ENCODE results near the gene TCEA2. TPM values are rescaled to one million over a fixed set of nuclear protein-coding genes. Genes with fewer than 3 reads are reported as not detected.

TCEA2 gene
- total RNA-seq, result 10 to 100 TPM; 45.0 to 69.5 TPM

DNA sequence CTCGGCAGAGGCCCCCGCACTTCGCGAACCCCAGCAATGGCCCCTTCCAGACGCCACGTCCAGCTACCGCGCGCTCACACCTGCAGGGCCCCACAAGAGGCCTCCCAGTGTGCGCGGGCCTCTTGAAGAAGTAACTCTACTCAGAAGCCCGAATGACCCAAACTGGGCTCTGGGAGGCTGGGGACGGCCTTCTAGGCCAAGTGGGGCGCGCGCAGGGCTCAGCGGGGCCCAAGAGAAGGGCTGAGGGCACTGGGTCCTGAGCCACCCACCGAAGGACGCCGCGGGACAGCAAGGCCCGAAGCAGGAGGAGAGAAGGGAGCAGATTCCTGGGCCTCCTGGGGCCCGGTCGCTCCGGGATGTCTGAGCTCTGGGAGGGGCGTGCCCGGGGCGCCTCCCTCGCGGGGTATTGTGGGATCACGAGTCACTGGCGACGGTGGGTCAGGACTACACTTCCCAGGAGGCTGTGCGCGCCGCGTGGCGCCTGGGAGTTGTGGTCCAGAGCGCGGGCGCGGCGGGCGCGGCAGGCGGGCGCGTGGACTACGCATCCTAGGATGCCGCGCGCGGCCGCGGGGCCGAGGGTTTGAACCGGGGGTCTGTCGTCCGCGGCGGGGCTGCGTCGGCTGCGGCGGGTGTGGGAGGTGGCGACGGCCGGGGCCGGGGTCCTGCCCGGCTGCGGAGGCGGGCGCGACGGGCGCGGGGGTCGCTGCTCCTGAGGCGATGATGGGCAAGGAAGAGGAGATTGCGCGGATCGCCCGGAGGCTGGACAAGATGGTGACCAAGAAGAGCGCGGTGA, at the start of gene TCEA2:
TCEA2 (plus strand) TSS at position 603 of the 793 bp plus-strand sequence; CDS start at position 718, 115 bp downstream.
- Histone ChIP-seq H3K27ac (peak within 1 kb of the TSS; percentile 77 to 83), H3K4me3 (peak within 1 kb of the TSS; percentile 67 to 88), H3K36me3 (no peaks in the 10 kb centered on the region), H3K4me1 (replicated peaks) (peaks cover 16% of the 10 kb centered on the region), H3K9me3 (no peaks in the 10 kb centered on the region), H3K27me3 (replicated peaks; ENCODE audit: insufficient read depth) (no peaks in the 10 kb centered on the region)
- peak; percentile 97 for DNase-seq (ENCODE audit: low spot score)
- 5% methylated on average over 71 of the region's 85 CpGs for WGBS
- TF ChIP-seq CTCF (IDR thresholded peaks at IDR 0.05) (peak in 2 of 4 experiments; percentile 14 to 22), POLR2A (IDR thresholded peaks at IDR 0.05) (peak; percentile 81), POLR2AphosphoS5 (IDR thresholded peaks at IDR 0.05) (peak; percentile 96)
- intact Hi-C loops (cut with DNase I), result loop anchor here (10.0 kb wide), 1 partner anchor 168 kb away; the partner anchor contains the start of gene DNAJC5

- H3K36me3 ChIP-seq, result peaks cover 6 to 41% of the 10 kb centered on the region in 2 donors
These were observed 47.4 kb upstream of the TCEA2 start for GRCh38 chr20:64015635-64016034.

DNA sequence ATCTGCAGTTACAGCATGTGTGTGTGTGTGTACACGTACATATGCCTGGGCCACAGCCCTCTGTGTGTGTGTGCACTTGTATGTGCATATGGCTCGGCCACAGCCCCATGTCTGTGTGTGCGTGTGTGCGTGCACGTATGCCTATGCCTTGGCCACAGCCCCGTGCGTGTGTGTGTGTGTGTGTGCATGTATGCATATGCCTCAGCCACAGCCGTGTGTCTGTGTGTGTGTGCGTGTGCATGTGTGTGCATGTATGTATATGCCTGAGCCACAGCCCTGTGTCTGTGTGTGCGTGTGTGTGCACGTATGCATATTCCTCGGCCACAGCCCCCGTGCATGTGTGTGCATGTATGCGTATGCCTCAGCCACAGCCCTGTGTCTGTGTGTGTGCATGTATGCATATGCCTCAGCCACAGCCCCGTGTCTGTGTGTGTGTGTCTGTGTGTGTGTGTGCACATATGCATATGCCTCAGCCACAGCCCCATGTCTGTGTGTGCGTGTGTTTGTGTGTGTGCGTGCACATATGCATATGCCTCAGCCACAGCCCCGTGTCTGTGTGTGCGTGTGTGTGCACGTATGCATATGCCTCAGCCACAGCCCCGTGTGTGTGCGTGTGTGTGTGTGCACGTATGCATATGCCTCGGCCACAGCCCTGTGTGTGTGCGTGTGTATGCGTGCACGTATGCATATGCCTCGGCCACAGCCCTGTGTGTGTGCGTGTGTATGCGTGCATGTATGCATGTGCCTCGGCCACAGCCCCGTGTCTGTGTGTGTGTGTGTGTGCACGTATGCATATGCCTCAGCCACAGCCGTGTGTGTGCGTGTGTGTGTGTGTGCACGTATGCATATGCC, 41.6 kb upstream of the TCEA2 start:
- Histone ChIP-seq H3K4me1 (replicated peaks) (no peaks in the 10 kb centered on the region), H3K27ac (no peak overlapping the region), H3K4me3 (no peak overlapping the region), H3K9me3 (no peaks in the 10 kb centered on the region), H3K27me3 (replicated peaks; ENCODE audit: insufficient read depth) (no peaks in the 10 kb centered on the region), H3K36me3 (peaks cover 6 to 65% of the 10 kb centered on the region in 2 donors)
- 93% methylated on average over 36 of the region's 36 CpGs for WGBS
- TF ChIP-seq POLR2AphosphoS5 (IDR thresholded peaks at IDR 0.05), result no peak
- TF ChIP-seq CTCF (IDR thresholded peaks at IDR 0.05), result no peak
- TF ChIP-seq POLR2A (IDR thresholded peaks at IDR 0.05), result no peak
- intact Hi-C loops (cut with DNase I), result no loop called here
- no peak for DNase-seq (ENCODE audit: low spot score)

More at GRCh38 chr20:64015635-64016034, 47.4 kb upstream of the TCEA2 start:
- Histone ChIP-seq H3K4me1 (replicated peaks) (no peaks in the 10 kb centered on the region), H3K9me3 (no peaks in the 10 kb centered on the region), H3K27me3 (replicated peaks; ENCODE audit: insufficient read depth) (no peaks in the 10 kb centered on the region), H3K4me3 (no peak overlapping the region), H3K27ac (no peak overlapping the region)
- TF ChIP-seq CTCF (IDR thresholded peaks at IDR 0.05) (no peak), POLR2AphosphoS5 (IDR thresholded peaks at IDR 0.05) (no peak), POLR2A (IDR thresholded peaks at IDR 0.05) (no peak)
- no peak for DNase-seq (ENCODE audit: low spot score)
- 71% methylated on average over 2 of the region's 2 CpGs for WGBS
- intact Hi-C loops (cut with DNase I), result no loop called here

DNA sequence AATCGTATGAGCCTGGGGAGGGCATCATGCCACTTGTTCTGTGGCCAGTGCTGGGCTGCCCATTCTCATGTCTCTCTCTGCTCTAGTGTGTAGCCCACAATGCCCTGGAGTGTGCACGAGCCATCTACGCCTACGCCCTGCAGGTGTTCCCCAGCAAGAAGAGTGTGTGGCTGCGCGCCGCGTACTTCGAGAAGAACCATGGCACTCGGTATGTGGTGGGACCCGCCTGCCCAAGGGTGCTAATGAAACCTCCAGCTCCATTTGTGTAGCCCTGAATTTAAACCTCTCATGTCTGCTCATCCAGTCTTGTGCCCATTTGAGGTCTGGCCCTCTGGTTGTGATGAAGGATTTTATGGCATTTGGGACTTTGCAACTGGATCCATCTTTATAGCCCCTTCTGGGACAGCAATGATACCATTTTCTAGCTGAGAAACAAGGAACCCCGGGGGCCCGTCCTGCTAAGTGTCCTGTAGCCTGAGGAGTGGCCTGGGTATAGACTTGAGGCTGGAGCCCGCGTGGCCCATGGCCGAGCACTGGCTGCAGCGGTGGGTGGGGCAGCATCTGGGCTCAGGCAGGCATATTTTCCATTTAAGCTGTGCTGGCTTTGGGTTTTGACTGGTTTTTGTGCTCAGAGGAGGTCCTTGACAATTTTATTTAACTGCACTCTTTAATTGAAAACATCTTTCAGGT, 40.2 kb upstream of the TCEA2 start:
- Histone ChIP-seq H3K9me3 (no peaks in the 10 kb centered on the region), H3K36me3 (peaks cover 12 to 70% of the 10 kb centered on the region in 2 donors), H3K27ac (no peak overlapping the region), H3K4me1 (replicated peaks) (no peaks in the 10 kb centered on the region), H3K27me3 (replicated peaks; ENCODE audit: insufficient read depth) (no peaks in the 10 kb centered on the region), H3K4me3 (no peak overlapping the region)
- DNase-seq (ENCODE audit: low spot score), result no peak
- intact Hi-C loops (cut with DNase I), result no loop called here
- no peak for TF ChIP-seq POLR2AphosphoS5 (IDR thresholded peaks at IDR 0.05)
- no peak for TF ChIP-seq CTCF (IDR thresholded peaks at IDR 0.05)
- no peak for TF ChIP-seq POLR2A (IDR thresholded peaks at IDR 0.05)
- 92% methylated on average over 17 of the region's 17 CpGs for WGBS

All from prostate gland (tissue), 2 donors.